WTC11 (cell line): ENCODE measurements around the gene RFTN2.
"Not testable (repeated sequence)": the region's sequence is repeated elsewhere in the genome, so short reads cannot be mapped to it uniquely, and the experiment has no call there.

ENCODE experiments used
- CTCF ChIP-seq: fragments of 200-600 bp; IDR thresholded peaks from 2 replicates; pipeline ENCODE4 v1.8.0; 2022; ENCODE audit warnings: antibody characterized with exemption
- NFYB ChIP-seq: sonication (generic); formaldehyde crosslinking; conservative IDR thresholded peaks from 2 replicates; pipeline ENCODE4 v1.8.0; 2022; ENCODE audit warnings: low read depth, missing genetic modification reagents
- RELA ChIP-seq: sonication (generic); formaldehyde crosslinking; IDR thresholded peaks from 2 replicates; pipeline ENCODE4 v1.8.1; 2022; ENCODE audit warnings: missing genetic modification reagents, mild to moderate bottlenecking, borderline replicate concordance
- USF2 ChIP-seq: sonication (generic); formaldehyde crosslinking; IDR thresholded peaks from 2 replicates; pipeline ENCODE4 v1.8.1; 2023; ENCODE audit warnings: mild to moderate bottlenecking, missing genetic modification reagents, moderate library complexity
- ZBTB43 ChIP-seq: sonication (generic); formaldehyde crosslinking; IDR thresholded peaks from 2 replicates; pipeline ENCODE4 v1.8.1; 2023; ENCODE audit warnings: mild to moderate bottlenecking, missing genetic modification reagents
- ZMAT4 ChIP-seq: fragments of 250-450 bp; sonication (Bioruptor Pico); IDR thresholded peaks from 2 replicates; pipeline ENCODE4 v1.9.0; 2021; ENCODE audit warnings: mild to moderate bottlenecking
- ZNF138 ChIP-seq: sonication (generic); formaldehyde crosslinking; conservative IDR thresholded peaks from 2 replicates; pipeline ENCODE4 v1.8.1; 2022; ENCODE audit warnings: mild to moderate bottlenecking, moderate library complexity, missing genetic modification reagents
- ZSCAN18 ChIP-seq: fragments of 250-450 bp; sonication (Bioruptor Pico); IDR thresholded peaks from 2 replicates; pipeline ENCODE4 v2.1.2; 2022; ENCODE audit warnings: mild to moderate bottlenecking, moderate library complexity

- TF ChIP-seq CTCF; ZNF138 (CRISPR knock-in tag); USF2; ZMAT4 (CRISPR knock-in tag); NFYB (CRISPR knock-in tag); ZSCAN18 (CRISPR knock-in tag); ZBTB43; RELA: not testable (repeated sequence)
Measured at GRCh38 chr2:197709140-197709539, 33.8 kb upstream of the RFTN2 start.
